RWPE2 (cell line): ENCODE results near the gene ASTN2.
"Not testable (repeated sequence)": the region's sequence is repeated elsewhere in the genome, so short reads cannot be mapped to it uniquely, and the experiment has no call there.

Experiments used
- ATAC-seq: fragments of 200-7000 bp; cut with Tn5 transposase; 3 replicates; pipeline ENCODE4 v1.9.1; 2021; ENCODE audit warnings: low read depth
- DNase-seq: peaks from one replicate; pipeline ENCODE4 v3.0.0-alpha.2; 2020; ENCODE audit warnings: low spot score
- H3K27ac ChIP-seq: fragments of 450-650 bp; 2 replicates; pipeline ENCODE4 v1.5.1; 2017; ENCODE audit warnings: mild to moderate bottlenecking; ENCODE audit not compliant: poor library complexity, severe bottlenecking
- H3K27me3 ChIP-seq: fragments of 250-450 bp; sonication (Bioruptor Pico); 2 replicates; pipeline ENCODE4 v1.5.1; 2021; ENCODE audit warnings: mild to moderate bottlenecking, moderate library complexity; ENCODE audit not compliant: insufficient read depth, poor library complexity, severe bottlenecking
- H3K36me3 ChIP-seq: fragments of 250-450 bp; sonication (Bioruptor Pico); 2 replicates; pipeline ENCODE4 v1.5.1; 2020; ENCODE audit warnings: low read depth, mild to moderate bottlenecking, moderate library complexity
- H3K4me1 ChIP-seq: fragments of 250-450 bp; sonication (Bioruptor Pico); 2 replicates; pipeline ENCODE4 v1.5.1; 2021; ENCODE audit warnings: mild to moderate bottlenecking, moderate library complexity; ENCODE audit not compliant: insufficient read depth, poor library complexity, severe bottlenecking
- H3K4me3 ChIP-seq: fragments of 250-450 bp; sonication (Bioruptor Pico); 2 replicates; pipeline ENCODE4 v1.5.1; 2021; ENCODE audit warnings: mild to moderate bottlenecking, moderate library complexity; ENCODE audit not compliant: severe bottlenecking
- H3K9me3 ChIP-seq: fragments of 250-450 bp; sonication (Bioruptor Pico); 2 replicates; pipeline ENCODE4 v1.5.1; 2021; ENCODE audit warnings: mild to moderate bottlenecking, moderate library complexity; ENCODE audit not compliant: severe bottlenecking
- TF ChIP-seq, protein P1 (sequence below): fragments of 450-650 bp; IDR thresholded peaks from one replicate; pipeline ENCODE4 v1.5.1; 2017; ENCODE audit warnings: mild to moderate bottlenecking, moderate library complexity; ENCODE audit not compliant: poor library complexity, severe bottlenecking

ASTN2 gene

DNA sequence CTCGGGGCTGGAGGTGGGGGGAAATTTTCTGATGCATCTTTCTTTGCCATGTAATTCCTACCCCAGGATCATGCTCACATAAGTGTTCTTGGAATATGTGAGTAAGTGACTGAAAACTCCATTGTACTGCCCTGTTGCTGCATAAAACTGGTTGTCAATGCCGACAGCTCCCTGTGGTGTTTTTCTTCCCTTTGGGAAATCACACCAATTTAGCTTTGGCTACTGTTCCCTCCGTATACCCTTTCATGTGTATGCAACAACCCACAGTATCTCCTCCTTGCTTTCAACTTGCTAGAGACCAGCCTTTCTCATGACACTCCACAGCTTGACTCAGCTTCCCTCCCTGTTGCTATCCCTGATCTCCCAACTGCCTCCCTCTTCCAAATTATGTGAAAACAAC lies 487.1 kb downstream of the ASTN2 start:
- Histone ChIP-seq H3K27ac (no peak overlapping the region), H3K4me3 (no peak overlapping the region), H3K4me1 (peaks cover 5% of the 10 kb centered on the region), H3K36me3 (no peaks in the 10 kb centered on the region), H3K27me3 (no peaks in the 10 kb centered on the region), H3K9me3 (no peaks in the 10 kb centered on the region)
- TF ChIP-seq, protein P1, sequence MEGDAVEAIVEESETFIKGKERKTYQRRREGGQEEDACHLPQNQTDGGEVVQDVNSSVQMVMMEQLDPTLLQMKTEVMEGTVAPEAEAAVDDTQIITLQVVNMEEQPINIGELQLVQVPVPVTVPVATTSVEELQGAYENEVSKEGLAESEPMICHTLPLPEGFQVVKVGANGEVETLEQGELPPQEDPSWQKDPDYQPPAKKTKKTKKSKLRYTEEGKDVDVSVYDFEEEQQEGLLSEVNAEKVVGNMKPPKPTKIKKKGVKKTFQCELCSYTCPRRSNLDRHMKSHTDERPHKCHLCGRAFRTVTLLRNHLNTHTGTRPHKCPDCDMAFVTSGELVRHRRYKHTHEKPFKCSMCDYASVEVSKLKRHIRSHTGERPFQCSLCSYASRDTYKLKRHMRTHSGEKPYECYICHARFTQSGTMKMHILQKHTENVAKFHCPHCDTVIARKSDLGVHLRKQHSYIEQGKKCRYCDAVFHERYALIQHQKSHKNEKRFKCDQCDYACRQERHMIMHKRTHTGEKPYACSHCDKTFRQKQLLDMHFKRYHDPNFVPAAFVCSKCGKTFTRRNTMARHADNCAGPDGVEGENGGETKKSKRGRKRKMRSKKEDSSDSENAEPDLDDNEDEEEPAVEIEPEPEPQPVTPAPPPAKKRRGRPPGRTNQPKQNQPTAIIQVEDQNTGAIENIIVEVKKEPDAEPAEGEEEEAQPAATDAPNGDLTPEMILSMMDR: no peak
- ATAC-seq (no peak), DNase-seq (no peak)

DNA sequence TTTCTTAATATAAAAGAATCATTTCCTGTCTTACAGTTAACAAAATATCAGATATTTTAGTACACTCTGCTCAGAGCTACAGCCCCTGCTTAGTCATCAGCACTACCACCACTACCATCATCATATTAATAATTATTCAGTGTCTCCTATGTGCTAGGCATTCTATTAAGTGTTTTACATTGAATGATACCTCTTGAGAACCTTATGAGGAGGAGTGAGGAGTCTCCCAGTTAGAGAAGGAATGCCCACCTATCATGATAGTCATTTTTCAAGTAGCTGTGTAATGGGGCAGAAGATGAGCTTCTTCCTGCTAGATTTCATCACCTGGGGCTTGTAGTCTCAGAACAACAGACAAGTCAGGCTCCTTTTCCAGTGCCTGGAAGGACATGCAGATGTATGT lies 489.7 kb downstream of the ASTN2 start:
- ATAC-seq: no peak
- no peak for DNase-seq
- Histone ChIP-seq H3K4me3 (no peak overlapping the region), H3K27ac (no peak overlapping the region), H3K36me3 (no peaks in the 10 kb centered on the region), H3K9me3 (no peaks in the 10 kb centered on the region), H3K4me1 (peaks cover 5% of the 10 kb centered on the region), H3K27me3 (no peaks in the 10 kb centered on the region)
- TF ChIP-seq, protein P1: no peak

DNA sequence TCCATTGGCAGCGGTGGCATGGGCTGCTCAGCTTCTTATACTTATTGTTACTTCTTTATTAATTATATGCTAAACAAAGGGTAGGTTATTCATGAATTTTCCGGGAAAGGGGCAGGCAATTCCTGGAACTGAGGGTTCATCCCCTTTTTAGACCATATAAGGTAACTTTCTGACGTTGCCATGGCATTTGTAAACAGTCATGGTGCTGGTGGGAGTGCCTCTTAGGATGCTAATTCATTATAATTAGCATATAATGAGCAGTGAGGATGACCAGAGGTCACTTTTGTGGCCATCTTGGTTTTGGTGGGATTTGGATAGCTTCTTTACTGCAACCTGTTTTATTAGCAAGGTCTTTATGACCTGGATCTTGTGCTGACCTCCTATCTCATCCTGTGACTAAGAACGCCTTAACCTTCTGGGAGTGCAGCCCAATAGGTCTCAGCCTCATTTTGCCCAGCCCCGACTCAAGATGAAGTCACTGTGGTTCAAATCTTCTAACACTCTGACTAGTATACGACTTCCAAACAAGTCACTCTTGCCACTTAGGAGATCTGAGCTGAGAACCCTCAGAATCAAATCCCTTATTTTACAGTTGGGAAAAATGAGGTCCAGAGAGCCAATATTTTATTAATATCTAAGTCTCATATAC lies 490.3 kb downstream of the ASTN2 start:
- no peak overlapping the region for H3K4me3 ChIP-seq
- H3K36me3 ChIP-seq: no peaks in the 10 kb centered on the region
- TF ChIP-seq, protein P1: no peak
- no peaks in the 10 kb centered on the region for H3K9me3 ChIP-seq
- ATAC-seq (no peak), DNase-seq (no peak)
- no peak overlapping the region for H3K27ac ChIP-seq
- H3K27me3 ChIP-seq: no peaks in the 10 kb centered on the region
- H3K4me1 ChIP-seq: peaks cover 5% of the 10 kb centered on the region

DNA sequence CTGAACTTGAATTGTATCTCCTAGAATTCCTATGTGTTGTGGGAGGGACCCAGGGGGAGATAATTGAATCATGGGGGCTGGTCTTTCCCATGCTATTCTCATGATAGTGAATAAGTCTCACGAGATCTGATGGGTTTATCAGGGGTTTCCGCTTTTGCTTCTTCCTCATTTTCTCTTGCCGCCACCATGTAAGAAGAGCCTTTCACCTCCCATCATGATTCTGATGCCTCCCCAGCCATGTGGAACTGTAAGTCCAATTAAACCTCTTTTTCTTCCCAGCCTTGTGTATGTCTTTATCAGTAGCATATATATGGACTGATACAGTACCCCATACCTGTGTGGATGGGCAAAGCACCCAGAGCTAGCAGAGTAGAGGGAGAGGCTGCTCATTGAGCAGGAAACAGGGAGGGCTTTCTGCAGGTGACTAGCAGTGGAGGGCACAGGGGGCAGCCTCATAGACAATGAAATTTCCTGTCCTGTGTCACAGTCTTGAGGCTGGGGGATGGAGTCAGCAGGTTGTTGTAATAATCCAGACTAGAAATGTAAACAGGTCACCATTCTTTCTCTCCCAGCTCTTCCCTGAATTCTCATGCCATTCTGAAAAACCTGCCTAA lies 496.9 kb downstream of the ASTN2 start:
- not testable (repeated sequence) for H3K4me3 ChIP-seq, H3K4me1 ChIP-seq, H3K27ac ChIP-seq, DNase-seq, ATAC-seq, H3K36me3 ChIP-seq, H3K27me3 ChIP-seq, H3K9me3 ChIP-seq

DNA sequence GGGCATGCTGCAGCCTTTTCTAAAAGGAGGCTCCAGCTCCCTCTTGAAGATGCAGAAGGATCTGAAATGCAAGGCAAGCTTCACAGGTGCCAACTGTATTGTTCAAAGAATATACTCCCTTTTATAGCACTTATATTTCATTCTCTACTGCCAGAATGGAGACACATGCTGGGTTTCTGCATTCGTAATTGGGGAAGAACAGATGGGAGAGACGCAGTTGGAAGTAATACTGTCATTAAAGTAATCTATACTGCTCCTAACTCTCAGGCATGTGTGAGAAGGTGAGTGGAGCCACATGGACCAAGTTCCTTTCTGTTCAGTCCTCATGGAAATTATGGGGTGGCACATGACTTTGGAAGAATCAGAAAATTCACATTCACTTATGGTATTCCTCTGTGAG lies 501.3 kb downstream of the ASTN2 start:
- Histone ChIP-seq H3K9me3 (no peaks in the 10 kb centered on the region), H3K27me3 (no peaks in the 10 kb centered on the region), H3K36me3 (no peaks in the 10 kb centered on the region), H3K27ac (no peak overlapping the region), H3K4me3 (no peak overlapping the region), H3K4me1 (peaks cover 10% of the 10 kb centered on the region)
- DNase-seq: no peak
- TF ChIP-seq, protein P1: no peak
- no peak for ATAC-seq
